ENCODE measurements around the gene LRP11.

- TF ChIP-seq POLR2A (IDR thresholded peaks at IDR 0.05) (no peak), CTCF (IDR thresholded peaks at IDR 0.05) (no peak)
These were observed 94.5 kb downstream of the LRP11 start for GRCh38 chr6:149769676-149770075.

Data from adrenal gland (tissue), 5 donors.